Bronchial epithelial cell (primary cell): Measurements from ENCODE around the gene DUSP14. TPM values are rescaled to one million over a fixed set of nuclear protein-coding genes. Genes with fewer than 3 reads are reported as not detected.
A peak's percentile ranks its signal among the peaks of the same experiment; 100 is the strongest.

Experiments used
- DNase-seq: peaks from one replicate; pipeline ENCODE4 v3.0.0-alpha.2; 2010; ENCODE audit warnings: low read depth
- FAIRE-seq: peaks from 2 replicates; lab custom pipeline; 2011; peaks lifted over from hg19 to GRCh38; lab: Jason Lieb, UNC
- H3K27me3 ChIP-seq: 2 replicates; pipeline ENCODE4 v1.5.1; 2011; ENCODE audit warnings: low read length; ENCODE audit not compliant: control insufficient read depth, insufficient read depth
- H3K36me3 ChIP-seq: 2 replicates; pipeline ENCODE4 v1.5.1; 2011; ENCODE audit warnings: low read length; ENCODE audit not compliant: control insufficient read depth, insufficient read depth
- H3K4me3 ChIP-seq: 2 replicates; pipeline ENCODE4 v1.5.1; 2011; ENCODE audit warnings: mild to moderate bottlenecking, low read depth, low read length, control low read depth
- CTCF ChIP-seq: IDR thresholded peaks from 2 replicates; pipeline ENCODE4 v1.5.1; 2011; ENCODE audit warnings: mild to moderate bottlenecking, moderate library complexity, low read length, control low read depth, inconsistent platforms; ENCODE audit not compliant: insufficient read depth, severe bottlenecking
- total RNA-seq: library from RNA; depleted of rRNA; stranded (reverse); fragments of >200 nt; gene quantifications from 2 replicates; pipeline ENCODE4 v1.2.1, GENCODE V29; 2014

Gene DUSP14
- total RNA-seq, 1 donor from 2014 or later: 68.4 TPM

GRCh38 chr17:37535906-37536305 lies 46.2 kb downstream of the DUSP14 start:
- no peak for TF ChIP-seq CTCF
- Histone ChIP-seq H3K4me3 (no peak overlapping the region), H3K27me3 (no peaks in the 10 kb centered on the region), H3K36me3 (peaks cover 23% of the 10 kb centered on the region)
- DNase-seq (no peak), FAIRE-seq (no peak)

GRCh38 chr17:37538981-37539659 lies 49.4 kb downstream of the DUSP14 start:
- no peak for DNase-seq
- H3K27me3 ChIP-seq: no peaks in the 10 kb centered on the region
- no peak for FAIRE-seq
- H3K4me3 ChIP-seq: no peak overlapping the region
- TF ChIP-seq CTCF: no peak
- peaks cover 22% of the 10 kb centered on the region for H3K36me3 ChIP-seq

GRCh38 chr17:37541880-37542660 lies 52.4 kb downstream of the DUSP14 start:
- no peak for FAIRE-seq
- DNase-seq: peak; percentile 56
- no peaks in the 10 kb centered on the region for H3K27me3 ChIP-seq
- H3K4me3 ChIP-seq: no peak overlapping the region
- no peak for TF ChIP-seq CTCF
- peaks cover 12% of the 10 kb centered on the region for H3K36me3 ChIP-seq

GRCh38 chr17:37543637-37544052 lies 54.0 kb downstream of the DUSP14 start:
- Histone ChIP-seq H3K27me3 (no peaks in the 10 kb centered on the region), H3K36me3 (peaks cover 6% of the 10 kb centered on the region), H3K4me3 (no peak overlapping the region)
- DNase-seq (no peak), FAIRE-seq (no peak)
- no peak for TF ChIP-seq CTCF

- FAIRE-seq: no peak
- DNase-seq: no peak
- H3K27me3 ChIP-seq: no peaks in the 10 kb centered on the region
- no peaks in the 10 kb centered on the region for H3K36me3 ChIP-seq
- TF ChIP-seq CTCF: no peak
- H3K4me3 ChIP-seq: no peak overlapping the region
Observed at GRCh38 chr17:37545486-37545885, 55.8 kb downstream of the DUSP14 start.

- TF ChIP-seq CTCF: no peak
- Histone ChIP-seq H3K4me3 (no peak overlapping the region), H3K36me3 (no peaks in the 10 kb centered on the region), H3K27me3 (no peaks in the 10 kb centered on the region)
- FAIRE-seq (no peak), DNase-seq (no peak)
Observed at GRCh38 chr17:37546302-37546701, 56.6 kb downstream of the DUSP14 start.
